Measurements from ENCODE around the gene HPN.
"Not testable (repeated sequence)": the region's sequence is repeated elsewhere in the genome, so short reads cannot be mapped to it uniquely, and the experiment has no call there.

Gene HPN

GRCh38 chr19:35044317-35045117 lies 3.0 kb downstream of the HPN start:
- DNase-seq: peak; percentile 31

DNA sequence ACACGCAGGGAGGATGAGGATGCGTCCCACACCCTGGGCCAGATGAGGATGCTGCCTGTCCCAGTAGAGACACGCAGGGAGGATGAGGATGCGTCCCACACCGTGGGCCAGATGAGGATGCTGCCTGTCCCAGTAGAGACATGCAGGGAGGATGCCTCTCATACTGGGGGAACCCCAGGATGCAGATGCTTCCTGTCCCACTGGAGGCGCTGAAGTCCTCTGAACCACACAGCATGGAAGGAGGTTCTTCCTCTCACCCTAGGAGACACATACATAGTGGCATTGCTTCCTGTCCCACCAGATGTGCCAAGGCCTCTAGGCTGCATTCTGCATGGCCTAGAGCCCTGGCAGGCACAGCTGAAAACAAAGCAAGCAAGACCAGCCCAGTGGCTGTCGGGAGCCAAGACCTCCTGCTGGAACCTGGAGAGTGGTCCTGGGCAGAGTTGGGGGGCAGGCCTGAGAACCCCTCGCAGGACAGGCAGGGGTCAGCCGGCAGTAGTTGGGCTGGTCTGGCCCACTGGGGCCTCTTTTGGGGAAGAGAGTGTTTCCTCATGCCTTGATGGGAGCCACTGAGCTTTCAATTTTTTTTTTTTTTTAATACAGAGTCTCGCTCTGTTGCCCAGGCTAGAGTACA lies 4.3 kb downstream of the HPN start:
- DNase-seq: no peak

DNA sequence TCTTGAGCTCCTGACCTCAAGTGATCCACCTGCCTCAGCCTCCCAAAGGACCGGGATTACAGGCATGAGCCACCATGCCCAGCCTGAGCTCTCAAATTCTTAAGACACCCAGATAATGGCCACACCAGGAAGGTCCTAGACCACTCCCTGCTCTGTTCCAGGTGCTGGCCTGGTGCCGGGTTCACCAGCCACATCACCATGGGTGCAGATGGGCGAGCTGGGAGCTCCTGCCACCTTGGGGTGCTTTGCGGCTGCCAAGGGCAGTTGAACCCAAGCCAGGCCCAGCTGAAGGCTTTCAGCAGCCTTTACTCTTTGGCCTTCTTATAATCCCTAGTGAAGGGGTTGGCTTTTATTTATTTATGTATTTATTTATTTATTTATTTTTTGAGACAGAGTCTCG lies 4.9 kb downstream of the HPN start:
- no peak for DNase-seq

- no peak for DNase-seq
Measured at GRCh38 chr19:35048911-35049411, 7.4 kb downstream of the HPN start.

GRCh38 chr19:35049456-35049855 lies 7.9 kb downstream of the HPN start:
- no peak for DNase-seq

- DNase-seq: not testable (repeated sequence)
Measured at GRCh38 chr19:35050662-35051061, 9.1 kb downstream of the HPN start.

- not testable (repeated sequence) for DNase-seq
Measured at GRCh38 chr19:35051268-35051667, 9.7 kb downstream of the HPN start.

DNA sequence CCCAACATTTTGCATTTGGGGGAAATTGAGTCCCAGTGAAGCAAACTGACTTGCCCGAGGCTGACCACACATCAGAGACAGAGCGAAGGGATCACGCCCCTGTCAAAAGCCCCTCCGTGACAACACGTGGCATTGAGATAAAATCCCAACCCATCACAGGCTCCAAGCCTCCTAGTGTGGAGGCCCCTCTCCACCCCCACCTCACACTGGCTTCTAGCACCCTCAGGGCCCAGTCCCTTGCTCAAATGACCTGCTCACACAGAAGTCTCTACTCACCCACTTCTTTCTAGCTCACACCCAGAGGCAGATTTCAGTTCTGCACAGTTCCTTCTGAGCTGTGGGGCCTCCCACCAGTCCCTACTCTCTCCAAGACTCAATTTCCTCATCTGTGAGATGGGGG lies 10.3 kb downstream of the HPN start:
- no peak for DNase-seq

DNA sequence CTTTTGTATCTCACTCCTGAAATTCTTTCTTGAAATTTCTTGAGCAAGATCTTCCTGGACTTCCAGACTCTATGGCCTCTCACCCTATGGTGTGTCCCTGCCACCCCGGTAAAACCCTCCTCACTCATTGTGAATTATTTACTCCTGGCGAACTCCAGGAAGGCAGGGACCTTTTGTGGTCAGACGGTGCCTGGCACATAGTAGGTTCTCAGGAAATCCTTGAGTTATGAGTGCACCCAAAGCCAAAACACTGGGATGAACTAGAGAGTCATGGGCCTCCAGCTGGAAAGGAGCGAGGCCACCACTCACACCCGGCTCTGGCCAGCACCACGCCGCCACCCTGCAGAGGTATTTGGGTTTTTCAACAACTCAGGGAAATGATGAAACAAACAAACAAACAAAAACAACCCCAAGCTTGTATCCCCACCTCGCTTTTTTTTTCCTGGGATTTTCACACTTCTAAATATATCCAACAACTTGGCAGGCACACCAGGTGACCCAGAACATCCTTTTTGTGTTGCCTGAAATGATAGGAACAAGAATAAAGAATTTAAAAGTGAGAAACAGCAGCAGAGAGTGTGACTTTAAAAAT lies 11.2 kb downstream of the HPN start:
- DNase-seq: no peak

- no peak for DNase-seq
Measured at GRCh38 chr19:35053667-35054293, 12.3 kb downstream of the HPN start.

- no peak for DNase-seq
Measured at GRCh38 chr19:35054626-35055025, 13.1 kb downstream of the HPN start.

DNA sequence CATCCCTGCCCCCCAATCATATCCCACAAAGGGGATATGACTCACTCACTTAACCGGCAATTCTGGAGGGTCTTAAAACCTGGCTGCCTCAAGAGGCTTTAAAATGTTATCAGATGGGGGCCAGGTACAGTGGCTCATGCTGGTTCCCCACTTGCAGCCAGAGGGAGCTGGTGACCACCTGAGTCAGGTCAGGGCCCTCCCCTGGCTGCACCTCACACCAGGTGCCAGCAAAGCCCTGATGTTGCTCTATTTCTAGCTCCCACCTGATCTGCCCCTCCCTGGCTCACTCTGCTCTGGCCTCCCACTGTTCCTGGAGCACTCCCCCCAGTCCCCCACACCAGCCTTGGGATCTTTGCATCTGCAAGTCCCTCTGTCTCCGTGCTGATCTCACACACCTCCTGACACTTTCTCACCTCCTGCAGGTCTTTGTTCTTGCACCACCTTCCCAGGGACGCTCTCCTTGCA lies 14.2 kb downstream of the HPN start:
- no peak for DNase-seq

GRCh38 chr19:35056513-35057063 lies 15.1 kb downstream of the HPN start:
- no peak for DNase-seq

- no peak for DNase-seq
Measured at GRCh38 chr19:35058370-35058769, 16.8 kb downstream of the HPN start.

DNA sequence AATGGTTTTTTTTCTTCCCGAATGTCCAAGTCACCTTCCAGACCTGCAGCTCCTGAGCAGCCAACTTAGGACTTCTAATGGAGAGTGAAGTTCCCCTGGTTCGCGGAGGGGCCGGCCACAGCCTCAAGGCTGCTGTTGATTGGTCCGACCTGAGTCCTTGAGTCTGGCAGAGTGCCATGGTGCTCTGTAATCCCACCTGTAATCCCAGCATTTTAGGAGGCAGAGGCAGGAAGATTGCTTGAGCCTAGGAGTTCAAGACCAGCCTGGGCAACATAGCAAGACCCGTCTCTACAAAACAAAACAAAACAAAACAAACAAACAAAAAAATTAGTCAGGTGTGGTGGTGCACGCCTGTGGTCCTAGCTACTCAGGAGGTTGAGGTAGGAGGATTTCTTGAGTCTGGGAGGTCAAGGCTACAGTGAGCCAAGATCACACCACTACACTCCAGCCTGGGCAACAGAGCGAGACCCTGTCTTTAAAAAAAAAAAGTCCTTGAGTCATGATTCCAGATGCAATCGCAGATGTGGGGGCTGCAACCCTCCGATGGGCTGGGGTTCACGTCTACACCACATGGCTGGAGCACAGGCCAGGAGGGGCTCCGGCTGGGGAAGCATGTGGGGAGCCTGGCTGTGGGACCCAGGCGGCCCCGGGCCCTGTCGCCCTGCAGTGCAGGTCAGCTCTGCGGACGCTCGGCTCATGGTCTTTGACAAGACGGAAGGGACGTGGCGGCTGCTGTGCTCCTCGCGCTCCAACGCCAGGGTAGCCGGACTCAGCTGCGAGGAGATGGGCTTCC lies 17.7 kb downstream of the HPN start:
- no peak for DNase-seq

DNA sequence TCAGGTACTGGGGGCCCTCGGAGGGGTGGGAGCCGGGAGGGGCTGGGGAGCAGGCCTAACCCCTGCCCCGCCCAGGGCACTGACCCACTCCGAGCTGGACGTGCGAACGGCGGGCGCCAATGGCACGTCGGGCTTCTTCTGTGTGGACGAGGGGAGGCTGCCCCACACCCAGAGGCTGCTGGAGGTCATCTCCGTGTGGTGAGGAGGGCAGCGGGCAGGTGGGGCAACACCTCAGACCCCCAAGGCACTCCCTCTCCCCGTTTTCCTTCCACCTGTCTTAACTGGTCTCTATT lies 18.2 kb downstream of the HPN start:
- no peak for DNase-seq

DNA sequence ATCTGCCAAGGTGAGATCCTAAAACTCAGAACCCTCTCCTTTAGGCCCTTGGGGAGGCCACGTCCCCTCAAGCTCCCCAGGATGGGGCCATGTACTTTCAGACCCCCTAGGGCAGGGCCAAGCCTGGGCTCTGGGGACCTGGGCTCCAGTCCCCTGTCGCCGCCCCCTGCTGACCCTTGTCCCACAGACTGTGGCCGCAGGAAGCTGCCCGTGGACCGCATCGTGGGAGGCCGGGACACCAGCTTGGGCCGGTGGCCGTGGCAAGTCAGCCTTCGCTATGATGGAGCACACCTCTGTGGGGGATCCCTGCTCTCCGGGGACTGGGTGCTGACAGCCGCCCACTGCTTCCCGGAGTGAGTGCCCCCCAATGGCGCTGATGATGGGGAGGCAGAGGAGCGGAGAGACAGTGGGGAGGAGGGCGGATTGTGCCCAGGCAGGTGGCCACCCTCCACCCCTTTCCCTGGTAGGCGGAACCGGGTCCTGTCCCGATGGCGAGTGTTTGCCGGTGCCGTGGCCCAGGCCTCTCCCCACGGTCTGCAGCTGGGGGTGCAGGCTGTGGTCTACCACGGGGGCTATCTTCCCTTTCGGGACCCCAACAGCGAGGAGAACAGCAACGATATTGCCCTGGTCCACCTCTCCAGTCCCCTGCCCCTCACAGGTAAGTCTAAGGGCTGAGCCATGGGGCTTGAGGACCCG lies 18.8 kb downstream of the HPN start:
- no peak for DNase-seq

DNA sequence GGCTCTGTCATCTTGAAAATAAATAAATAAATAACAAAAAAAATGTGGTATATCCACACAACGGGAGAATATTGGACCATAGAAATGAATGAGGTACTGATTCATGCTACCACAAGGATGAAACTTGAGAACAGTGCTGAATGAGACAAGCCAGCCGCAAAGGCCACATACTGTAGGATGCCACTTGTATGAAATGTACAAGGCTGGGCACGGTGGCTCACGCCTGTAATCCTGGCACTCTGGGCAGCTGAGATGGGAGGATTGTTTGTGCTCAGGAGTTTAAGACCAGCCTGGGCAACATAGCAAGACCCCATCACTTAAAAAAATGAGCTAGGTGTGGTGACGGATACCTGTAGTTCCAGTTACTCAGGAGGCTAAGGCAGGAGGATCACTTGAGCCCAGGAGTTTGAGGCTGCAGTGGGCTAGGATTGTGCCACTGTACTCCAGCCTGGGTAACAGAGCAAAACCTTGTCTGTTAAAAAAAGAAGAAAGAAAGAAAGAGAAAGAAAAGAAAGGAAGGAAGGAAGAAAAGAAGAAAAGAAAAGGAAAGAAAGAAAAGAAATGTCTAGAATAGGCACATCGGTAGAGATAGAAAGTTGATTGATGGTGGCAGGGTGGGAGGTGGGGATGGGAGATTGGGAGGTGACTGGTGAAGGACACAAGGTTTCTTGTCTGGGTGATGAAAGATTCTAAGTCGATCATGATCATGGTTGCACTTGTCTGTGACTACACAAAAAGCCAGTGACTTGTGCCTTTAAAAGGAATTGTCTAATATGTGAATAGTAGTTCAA lies 20.3 kb downstream of the HPN start:
- no peak for DNase-seq

- no peak for DNase-seq
Measured at GRCh38 chr19:35062942-35063341, 21.4 kb downstream of the HPN start.

- no peak for DNase-seq
Measured at GRCh38 chr19:35063940-35064818, 22.7 kb downstream of the HPN start.

All from activated CD4-positive, alpha-beta T cell treated with anti-CD3 and anti-CD28 coated beads for 1 hour (primary cell).